Stimulated activated CD8-positive, alpha-beta memory T cell treated with anti-CD3 and anti-CD28 coated beads, Interleukin-12 subunit alpha, Interleukin-12 subunit beta, amount 100 ng/mL, for 24 hours (primary cell): ENCODE data around the gene WDR93.
A peak's percentile ranks its signal among the peaks of the same experiment; 100 is the strongest.
"Not testable (repeated sequence)": the region's sequence is repeated elsewhere in the genome, so short reads cannot be mapped to it uniquely, and the experiment has no call there.

Source experiments
- DNase-seq: peaks from one replicate; pipeline ENCODE4 v3.0.0-alpha.2; 2020; ENCODE audit errors: extremely low read depth

The WDR93 gene

DNA sequence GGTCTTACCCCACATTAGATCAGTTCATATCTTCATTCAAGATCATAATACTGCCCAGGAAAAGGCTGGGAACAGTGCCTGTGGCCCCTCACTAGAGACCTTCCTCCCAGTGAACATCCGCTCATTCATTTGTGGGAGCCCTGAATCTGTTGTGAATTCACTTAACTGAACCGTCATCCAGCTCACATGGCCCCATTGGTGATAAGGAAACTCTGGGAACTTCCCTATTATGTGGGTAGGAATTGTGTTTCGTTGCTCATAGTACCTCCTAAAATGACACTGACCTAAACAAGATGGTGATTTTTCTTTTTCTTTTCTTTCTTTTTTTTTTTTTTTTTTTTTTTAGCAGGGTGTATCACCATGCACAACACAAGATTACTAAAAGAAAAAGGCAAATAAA, 78.8 kb downstream of the WDR93 start:
- no peak for DNase-seq

DNA sequence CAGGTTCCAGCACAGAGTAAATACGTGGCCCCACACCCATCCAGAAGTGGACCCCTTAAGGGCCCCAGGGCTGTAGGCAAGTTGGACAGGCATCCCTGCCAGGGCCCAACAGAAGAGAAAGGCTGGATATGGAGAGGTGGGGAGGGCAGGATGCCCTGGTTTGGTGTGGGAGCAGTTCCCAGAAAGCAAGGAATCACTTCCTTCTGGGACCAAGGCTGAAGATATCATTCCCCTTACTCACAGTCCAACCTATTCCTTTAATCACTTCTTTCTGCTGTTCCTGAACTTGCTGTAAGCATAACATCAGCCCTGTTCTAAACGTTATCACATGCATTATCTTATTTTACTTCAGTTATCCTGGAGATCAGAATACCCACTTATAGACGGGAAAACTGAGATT, 79.4 kb downstream of the WDR93 start:
- DNase-seq = no peak

DNA sequence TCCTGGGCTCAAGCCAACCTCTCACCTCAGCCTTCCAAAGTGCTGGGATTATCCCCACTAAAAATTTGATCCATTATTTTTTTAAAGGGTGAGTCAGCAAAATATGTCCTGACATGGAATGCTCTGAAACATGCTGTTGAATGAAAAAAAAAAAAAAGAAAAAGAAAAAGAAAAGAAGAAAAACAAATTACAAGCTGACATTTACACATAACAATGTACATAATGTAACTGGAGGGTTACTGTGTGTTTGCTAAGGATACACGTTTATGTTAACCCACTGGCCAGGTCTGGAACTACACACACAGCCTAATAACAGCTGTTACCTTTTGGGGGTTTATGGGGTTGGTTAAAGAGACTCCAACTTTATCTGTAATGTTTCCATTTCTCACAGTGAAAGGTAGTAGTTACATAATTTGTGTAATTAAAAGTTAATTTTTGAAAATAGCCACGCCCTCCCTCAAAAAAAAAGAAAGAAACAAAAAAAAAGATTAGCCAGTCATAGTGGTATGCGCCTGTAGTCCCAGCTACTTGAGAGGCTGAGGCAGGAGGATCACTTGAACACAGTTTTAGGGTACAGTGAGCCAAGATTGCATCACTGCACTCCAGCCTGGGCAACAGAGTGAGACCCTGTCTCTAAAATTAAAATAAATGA, 82.4 kb downstream of the WDR93 start:
- no peak for DNase-seq

- DNase-seq = no peak
These were observed 83.9 kb downstream of the WDR93 start for GRCh38 chr15:89774492-89774891.

DNA sequence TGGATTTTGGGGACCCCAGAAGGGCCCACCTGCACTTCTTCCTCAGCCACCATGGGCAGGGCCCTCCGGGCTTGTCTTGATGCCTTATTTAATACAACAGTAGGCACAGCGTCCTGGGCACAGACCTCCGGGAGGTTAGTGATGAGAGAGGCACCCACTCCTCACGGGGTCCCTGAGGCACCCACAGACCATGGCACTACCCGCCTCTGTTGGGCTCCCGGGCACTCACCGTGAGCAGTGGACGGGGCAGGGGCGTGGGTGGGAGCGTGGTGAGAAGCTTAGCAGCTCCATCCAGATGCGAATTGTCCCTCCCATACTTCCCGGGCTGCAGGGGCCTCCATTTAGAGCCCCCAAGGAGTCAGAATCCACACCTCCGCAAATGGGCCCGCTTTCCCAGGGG, 85.2 kb downstream of the WDR93 start:
- no peak for DNase-seq

DNA sequence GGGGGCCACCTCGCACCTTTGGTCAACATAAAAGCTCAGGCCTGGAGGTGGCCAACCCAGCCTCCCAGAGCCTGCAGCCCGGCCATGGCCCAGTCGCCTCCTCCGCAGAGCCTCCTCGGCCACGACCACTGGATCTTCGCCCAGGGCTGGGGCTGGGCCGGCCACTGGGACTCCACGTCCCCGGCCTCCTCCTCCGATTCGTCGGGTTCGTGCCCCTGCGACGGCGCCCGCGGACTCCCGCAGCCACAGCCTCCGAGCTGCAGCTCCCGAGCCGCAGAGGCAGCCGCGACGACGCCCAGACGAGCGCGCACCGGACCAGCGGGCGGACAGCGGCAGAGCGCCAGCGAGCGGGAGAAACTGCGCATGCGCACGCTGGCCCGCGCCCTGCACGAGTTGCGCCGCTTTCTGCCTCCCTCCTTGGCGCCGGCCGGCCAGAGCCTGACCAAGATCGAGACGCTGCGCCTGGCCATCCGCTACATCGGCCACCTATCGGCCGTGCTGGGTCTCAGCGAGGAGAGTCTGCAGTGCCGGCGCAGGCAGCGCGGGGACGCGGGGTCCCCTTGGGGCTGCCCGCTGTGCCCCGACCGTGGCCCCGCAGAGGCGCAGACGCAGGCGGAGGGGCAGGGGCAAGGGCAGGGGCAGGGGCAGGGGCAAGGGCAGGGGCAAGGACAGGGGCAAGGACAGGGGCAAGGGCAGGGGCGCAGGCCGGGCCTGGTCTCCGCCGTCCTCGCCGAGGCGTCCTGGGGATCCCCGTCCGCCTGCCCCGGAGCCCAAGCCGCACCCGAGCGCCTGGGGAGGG, 85.9 kb downstream of the WDR93 start, which contains the start of gene MESP2:
Gene MESP2 (plus strand): TSS at position 59 of the 799 bp plus-strand sequence. CDS start 26 bp downstream, at position 85.
- DNase-seq = peak; percentile 7

- no peak for DNase-seq
These were observed 86.6 kb downstream of the WDR93 start for GRCh38 chr15:89777073-89777751.

DNA sequence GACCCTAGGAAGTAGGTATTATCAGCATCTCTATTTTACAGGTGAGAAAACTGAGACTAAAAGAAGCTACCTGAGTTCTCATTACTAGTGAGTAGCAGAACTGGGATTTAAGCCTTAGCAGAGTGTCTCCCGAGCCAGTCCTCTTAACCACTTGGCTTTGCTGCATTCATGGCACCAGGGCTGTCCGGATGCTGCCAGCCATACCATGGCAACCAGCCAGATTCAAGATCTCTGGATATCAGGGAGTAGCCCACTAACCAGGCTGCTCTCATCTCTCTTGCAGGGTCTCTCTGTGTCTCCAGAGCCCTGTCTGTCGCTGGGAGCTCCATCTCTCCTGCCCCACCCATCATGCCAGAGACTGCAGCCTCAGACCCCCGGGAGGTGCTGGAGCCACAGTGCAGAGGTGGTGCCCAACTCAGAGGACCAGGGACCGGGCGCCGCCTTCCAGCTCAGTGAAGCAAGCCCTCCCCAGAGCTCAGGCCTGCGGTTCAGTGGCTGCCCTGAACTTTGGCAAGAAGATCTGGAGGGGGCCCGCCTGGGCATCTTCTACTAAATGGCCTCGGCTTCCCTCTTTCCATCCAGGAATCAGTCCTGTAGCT, 87.3 kb downstream of the WDR93 start:
- DNase-seq = no peak

- no peak for DNase-seq
These were observed 88.2 kb downstream of the WDR93 start for GRCh38 chr15:89778861-89779260.

GRCh38 chr15:89780601-89781000, 90.0 kb downstream of the WDR93 start:
- no peak for DNase-seq

- no peak for DNase-seq
These were observed 90.4 kb downstream of the WDR93 start for GRCh38 chr15:89781055-89781454.

GRCh38 chr15:89781891-89782618, 91.4 kb downstream of the WDR93 start:
- DNase-seq = no peak

DNA sequence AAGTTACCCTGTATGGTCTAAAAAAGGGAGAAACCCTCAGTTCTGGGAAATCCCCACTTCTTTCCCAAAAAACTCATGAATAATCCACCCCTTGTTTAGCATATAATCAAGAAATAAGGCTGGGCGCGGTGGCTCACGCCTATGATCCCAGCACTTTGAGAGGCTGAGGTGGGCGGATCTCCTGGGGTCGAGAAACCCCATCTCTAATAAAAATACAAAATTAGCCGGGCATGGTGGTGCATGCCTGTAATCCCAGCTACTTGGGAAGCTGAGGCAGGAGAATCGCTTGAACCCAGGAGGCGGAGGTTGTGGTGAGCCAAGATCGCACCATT, 92.0 kb downstream of the WDR93 start:
- not testable (repeated sequence) for DNase-seq

DNA sequence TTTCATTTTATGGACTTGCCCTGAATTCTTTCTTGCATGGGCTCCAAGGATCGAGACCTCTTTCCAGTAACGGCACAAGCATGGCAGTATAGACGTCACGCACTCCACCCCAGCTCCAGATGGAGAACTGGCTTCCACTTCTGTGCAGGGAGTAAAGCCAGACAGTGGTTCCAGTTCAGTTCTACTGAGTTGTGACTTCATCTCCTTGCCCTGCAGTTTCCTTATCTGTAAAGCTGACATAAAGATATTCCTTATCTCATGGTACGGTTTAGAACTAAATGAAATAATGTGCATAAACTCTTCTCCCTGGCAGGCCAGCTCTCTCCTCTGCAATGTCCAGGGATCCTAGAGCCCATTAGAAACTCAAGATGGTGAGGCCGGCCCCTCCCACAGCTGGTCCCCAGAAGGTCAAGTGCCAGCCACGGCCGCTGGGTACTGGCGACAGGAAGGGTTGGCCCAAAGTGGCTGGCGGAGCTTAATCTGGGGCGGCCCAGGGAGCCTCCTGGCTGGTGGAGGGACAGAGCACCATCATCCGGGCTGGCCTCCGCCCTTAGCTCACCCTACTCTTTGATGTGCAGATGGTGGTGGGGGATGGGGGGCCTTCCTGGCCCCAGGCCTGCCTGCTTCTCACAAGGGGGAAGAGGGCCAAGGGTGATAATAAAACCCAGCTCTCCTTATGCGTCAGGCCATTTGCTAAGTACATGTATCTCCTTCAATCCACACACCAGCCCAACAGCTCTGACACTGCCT, 92.7 kb downstream of the WDR93 start:
- DNase-seq = no peak

DNA sequence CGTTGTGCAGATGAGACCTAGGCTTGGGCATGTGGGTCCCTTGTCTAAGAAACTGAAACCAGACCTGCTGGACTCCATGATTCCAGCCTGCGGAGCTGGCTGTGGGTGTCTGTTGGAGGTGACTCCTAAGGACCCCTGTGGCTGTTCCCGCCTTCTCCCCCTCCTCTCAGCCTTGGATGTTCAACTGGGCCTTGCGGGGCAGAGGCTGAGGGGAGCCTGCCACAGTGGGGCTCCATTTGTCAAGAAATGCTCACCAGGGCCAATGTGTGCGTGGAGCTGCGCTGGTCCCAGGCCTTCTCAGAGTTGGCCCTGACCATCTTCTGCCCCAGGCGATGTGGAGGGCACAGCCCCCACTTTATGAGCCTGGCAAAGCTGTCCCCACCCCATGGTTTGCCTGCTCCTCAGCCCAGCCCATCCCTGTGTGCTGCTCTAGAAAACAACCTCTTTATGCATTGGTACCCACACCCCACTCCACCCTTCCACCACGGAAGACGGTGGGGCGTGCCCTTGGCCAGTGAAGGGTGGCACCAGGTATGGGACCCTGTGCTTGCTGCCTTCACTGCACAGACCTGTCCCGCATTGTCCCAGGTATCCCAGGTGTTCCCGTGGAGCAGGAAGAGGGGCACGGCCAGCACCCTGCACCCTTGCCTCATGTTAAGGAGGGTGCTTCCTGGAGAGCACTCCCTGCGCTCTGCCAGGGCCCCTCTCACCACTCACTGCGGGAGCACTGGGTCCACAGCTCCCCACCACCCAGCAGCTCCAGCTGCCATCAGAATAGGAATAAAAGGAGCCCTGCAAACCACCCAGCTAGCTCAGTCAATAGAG, 93.5 kb downstream of the WDR93 start:
- no peak for DNase-seq

- no peak for DNase-seq
These were observed 94.0 kb downstream of the WDR93 start for GRCh38 chr15:89784686-89784960.

GRCh38 chr15:89785064-89785773, 94.6 kb downstream of the WDR93 start:
- DNase-seq = no peak

- no peak for DNase-seq
These were observed 95.1 kb downstream of the WDR93 start for GRCh38 chr15:89785774-89786140.

- no peak for DNase-seq
These were observed 97.3 kb downstream of the WDR93 start for GRCh38 chr15:89787944-89788343.

DNA sequence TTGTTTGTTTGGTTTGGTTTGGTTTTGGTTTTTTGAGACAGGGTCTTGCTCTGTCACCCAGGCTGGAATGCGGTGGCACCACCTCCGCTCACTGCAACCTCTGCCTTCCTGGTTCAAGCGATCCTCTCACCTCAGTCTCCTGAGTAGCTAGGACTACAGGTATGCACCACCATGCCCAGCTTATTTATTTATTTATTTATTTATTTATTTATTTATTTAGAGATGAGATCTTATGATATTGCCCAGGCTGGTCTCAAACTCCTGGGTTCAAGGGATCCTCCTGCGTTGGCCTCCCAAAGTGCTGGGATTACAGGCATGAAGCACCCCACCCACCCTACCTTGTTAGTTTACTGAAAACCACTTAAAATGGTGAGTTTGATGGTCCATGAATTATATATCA, 98.0 kb downstream of the WDR93 start:
- DNase-seq = not testable (repeated sequence)
